ENCODE measurements around the gene CD300LF.

Gene CD300LF

DNA sequence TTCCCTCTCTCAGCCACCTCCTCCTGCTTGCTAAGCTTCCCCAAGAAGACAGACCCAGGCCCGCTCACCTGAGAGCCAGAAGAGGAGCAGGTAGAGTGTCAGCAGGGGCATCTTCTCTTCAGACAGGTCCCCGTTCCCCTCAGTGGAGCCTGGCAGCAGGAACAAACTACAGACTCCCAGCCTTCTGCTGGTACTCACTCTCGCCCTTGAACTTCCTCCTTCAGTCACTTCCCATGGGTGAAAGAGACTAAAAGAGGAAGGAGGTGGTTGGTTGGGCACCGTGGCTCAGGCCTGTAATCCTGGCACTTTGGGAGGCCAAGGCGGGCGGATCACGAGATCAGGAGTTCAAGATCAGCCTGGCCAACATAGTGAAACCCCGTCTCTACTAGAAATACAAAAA, at the start of gene CD300LF:
Gene CD300LF, minus strand, starts transcription at position 168 of the 400 bp plus-strand sequence. Its CDS starts 57 bp downstream, at position 111.
- no peak for DNase-seq

GRCh38 chr17:74761931-74762330, 49.2 kb upstream of the CD300LF start:
- DNase-seq = no peak

DNA sequence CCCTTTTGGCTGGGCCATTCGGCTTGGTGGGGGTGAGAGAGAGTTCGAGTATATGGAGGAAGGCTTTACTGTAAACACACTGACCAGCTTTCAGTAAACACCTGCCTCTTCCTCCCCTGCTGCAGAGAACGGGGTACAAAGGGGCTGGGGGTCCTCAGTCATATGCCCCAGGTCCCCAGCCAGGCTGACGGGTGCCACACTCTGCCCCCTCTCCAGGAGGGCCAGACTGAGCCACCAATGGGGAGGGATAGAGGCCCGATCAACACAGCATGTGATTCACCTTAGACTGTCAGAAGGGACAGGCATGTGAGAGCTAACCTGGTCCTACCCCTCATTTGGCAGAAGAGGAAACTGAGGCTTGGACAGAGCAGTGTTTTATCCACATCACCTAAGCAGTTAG, 48.7 kb upstream of the CD300LF start:
- no peak for DNase-seq

DNA sequence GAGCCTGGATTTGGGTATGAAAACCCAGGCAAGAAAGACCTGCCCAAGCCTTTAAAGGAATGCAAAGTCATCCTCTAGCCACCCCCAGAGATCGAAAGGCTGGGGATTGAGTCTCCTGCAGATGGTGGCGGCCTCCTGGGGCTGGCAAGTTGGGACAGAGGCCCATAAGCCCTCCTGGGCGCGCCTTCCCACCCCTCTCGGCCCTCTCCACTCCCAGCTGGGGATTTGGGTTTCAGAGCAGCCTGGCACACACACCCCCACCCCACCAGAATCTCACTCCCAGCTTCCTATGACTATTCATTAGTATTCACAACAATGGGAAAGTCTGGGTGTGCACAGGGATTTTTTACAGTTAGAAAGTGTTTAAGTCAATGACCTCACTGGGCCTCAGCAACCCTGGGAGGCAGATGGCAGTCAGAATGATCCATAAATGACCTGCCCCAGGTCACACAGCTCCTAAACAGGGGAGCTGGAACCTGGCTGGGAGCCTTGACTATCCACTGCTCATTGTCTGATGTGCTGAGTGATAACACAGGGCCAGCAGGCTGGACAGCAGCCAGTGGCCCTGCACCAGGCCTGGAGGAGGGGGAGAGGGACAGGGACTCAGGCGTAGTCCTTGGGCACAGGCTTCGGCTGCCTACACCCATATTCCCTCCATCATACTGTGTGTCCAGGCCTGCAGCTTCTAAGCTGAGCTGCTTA, 47.8 kb upstream of the CD300LF start:
- DNase-seq = no peak

- DNase-seq = no peak
These were observed 47.2 kb upstream of the CD300LF start for GRCh38 chr17:74759941-74760340.

DNA sequence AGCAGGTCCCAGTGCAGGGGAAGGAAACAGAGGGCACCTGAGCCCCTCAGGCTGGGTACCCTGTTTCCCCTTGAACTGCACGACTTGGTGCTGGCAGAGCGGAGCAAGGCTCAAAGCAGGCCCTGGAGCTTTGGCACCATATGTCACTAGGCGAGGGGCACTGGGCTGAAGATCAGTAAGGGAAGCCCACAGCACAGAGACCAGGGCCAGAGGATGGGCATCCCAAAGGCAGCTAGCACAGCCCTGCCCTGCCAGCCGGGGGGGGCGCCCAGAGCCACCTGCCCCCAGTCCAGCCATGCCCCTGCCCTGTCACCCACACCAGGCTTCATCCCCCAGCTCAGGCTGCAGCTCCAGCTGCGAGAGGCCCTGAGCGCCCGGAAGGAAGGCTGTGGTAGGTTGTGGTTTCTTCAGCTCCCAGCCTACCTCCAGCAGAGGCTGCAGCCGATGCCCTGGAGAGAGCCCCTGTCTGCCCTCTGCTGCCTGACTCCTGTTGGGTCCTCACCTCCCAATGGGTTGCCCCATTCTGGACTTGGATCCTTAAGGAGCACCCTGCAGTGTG, 46.6 kb upstream of the CD300LF start:
- peak; percentile 73 for DNase-seq

DNA sequence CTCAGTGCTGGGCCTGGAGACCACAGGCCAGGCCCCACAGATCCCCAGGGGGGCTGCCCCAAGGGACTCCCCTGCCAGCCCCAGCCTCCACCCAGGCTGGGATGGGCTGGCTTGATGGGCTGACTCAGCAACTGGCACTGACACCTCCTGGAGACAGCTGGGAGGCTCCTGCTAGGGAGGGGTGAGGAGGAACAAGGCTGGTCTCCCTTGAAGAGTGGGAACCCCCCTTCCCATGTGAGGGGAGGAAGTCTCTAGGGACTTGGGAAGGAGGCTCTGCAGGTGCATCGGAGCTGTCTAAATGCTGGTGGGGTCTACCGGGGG, 46.1 kb upstream of the CD300LF start:
- DNase-seq = peak; percentile 36

GRCh38 chr17:74757931-74758847, 45.5 kb upstream of the CD300LF start:
- DNase-seq = no peak

GRCh38 chr17:74757502-74757901, 44.8 kb upstream of the CD300LF start:
- no peak for DNase-seq

DNA sequence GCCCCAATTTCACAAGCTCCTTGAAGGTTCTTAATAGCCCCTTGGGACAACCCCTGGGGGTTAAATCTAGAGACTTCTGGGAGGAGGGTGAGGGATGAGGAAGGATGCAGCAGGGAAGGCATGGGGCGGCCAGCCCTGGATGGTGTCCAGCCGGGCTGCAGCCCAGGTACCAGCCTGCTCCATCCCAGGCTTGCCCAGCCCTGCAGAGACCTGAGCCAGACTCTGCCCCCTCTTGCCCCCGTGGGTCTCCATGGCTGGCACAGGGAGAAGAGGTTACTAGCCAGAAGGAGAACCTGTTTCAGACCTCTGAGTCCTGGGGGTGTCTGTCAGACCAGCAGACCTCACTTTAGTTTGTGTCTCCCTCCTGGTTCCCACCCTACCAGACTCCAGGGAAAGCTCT, 44.2 kb upstream of the CD300LF start:
- no peak for DNase-seq

- DNase-seq = no peak
These were observed 42.8 kb upstream of the CD300LF start for GRCh38 chr17:74755533-74755932.

- DNase-seq = no peak
These were observed 42.1 kb upstream of the CD300LF start for GRCh38 chr17:74754832-74755231.

DNA sequence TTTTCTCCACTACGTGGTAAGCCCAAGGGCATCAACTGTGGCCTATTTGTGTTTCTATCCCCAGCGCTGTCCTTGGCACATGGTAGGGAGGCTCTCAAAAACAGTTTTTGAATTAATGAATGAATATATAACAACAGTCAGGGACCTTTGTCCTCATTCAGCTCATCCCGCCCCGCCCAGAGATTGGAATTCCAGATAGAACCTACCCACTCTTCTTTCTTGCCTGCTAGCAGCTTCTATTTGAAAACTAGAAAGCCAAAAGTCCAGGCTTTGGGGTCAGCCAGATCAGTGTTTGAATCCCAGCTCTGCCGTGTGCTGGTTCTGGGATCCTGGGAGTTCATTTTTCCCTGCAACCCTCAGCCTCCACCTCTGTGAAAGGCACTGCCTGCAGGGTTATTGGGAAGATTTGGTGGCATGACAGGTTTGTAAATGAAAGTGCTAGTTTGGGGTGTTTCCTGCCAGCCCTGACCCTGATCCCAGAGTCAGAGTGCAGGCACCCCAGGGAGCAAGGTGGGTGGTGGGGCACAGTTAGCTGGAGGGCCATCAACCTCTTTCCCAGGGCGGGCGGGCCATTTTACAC, 40.2 kb upstream of the CD300LF start:
- DNase-seq = no peak

GRCh38 chr17:74752415-74752814, 39.7 kb upstream of the CD300LF start:
- no peak for DNase-seq

GRCh38 chr17:74750327-74751069, 37.8 kb upstream of the CD300LF start:
- peak; percentile 38 for DNase-seq

- DNase-seq = no peak
These were observed 37.3 kb upstream of the CD300LF start for GRCh38 chr17:74750039-74750326.

- DNase-seq = peak; percentile 63
These were observed 36.7 kb upstream of the CD300LF start for GRCh38 chr17:74749279-74750038.

GRCh38 chr17:74748529-74749278, 36.0 kb upstream of the CD300LF start, which contains the start of gene NHERF1:
TSS of gene NHERF1 (plus strand) at chr17:74748628. CDS start at chr17:74748847, 219 bp downstream.
- peak; percentile 96 for DNase-seq

DNA sequence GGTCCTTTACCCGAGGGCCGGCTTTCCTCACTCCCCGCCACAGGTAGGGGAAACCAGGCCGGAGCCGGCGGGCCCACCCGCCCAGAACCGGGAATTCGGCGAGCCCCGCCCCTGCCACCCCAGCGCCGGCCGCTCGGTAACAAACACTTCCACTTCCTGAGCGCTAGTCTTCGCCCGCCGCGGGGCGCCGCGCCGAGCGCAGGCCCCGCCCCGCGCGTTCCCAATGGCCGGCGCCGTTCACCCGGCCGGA, 35.5 kb upstream of the CD300LF start:
- DNase-seq = no peak

- peak; percentile 39 for DNase-seq
These were observed 34.2 kb upstream of the CD300LF start for GRCh38 chr17:74746922-74747321.

GRCh38 chr17:74746376-74746775, 33.7 kb upstream of the CD300LF start:
- no peak for DNase-seq

All from CD4-positive, alpha-beta T cell treated with Interleukin-6 for 4 hours (primary cell).